BLaER1 treated with 17β-estradiol and CSF1 and Interleukin-3, amounts not matched to agents 10 nM and 100 nM (cell line): ENCODE measurements around the gene SYT10.

Experiments used
- H3K27ac ChIP-seq, 11 experiments: shearing (Covaris generic); formaldehyde crosslinking; 2 replicates each; pipeline ENCODE4 v1.8.1; 2022
- H3K27me3 ChIP-seq, 11 experiments: shearing (Covaris generic); formaldehyde crosslinking; 2 replicates each; pipeline ENCODE4 v1.8.1; 2022
- H3K36me3 ChIP-seq, 11 experiments: shearing (Covaris generic); formaldehyde crosslinking; 2 replicates each; pipeline ENCODE4 v1.8.1; 2022
- H3K4me1 ChIP-seq, 10 experiments: shearing (Covaris generic); formaldehyde crosslinking; 2 replicates each; pipeline ENCODE4 v1.8.1; 2022
- H3K4me2 ChIP-seq, 11 experiments: shearing (Covaris generic); formaldehyde crosslinking; 2 replicates each; pipeline ENCODE4 v1.8.1; 2022
- H3K4me3 ChIP-seq, 10 experiments: shearing (Covaris generic); formaldehyde crosslinking; 2 replicates each; pipeline ENCODE4 v1.8.1; 2022
- H3K9ac ChIP-seq, 11 experiments: shearing (Covaris generic); formaldehyde crosslinking; 2 replicates each; pipeline ENCODE4 v1.8.1; 2022
- H3K9me3 ChIP-seq, 11 experiments: shearing (Covaris generic); formaldehyde crosslinking; replicated peaks in 1 of 11; 2 replicates each; pipeline ENCODE4 v1.8.1; 2022
- H4K20me1 ChIP-seq, 11 experiments: shearing (Covaris generic); formaldehyde crosslinking; 2 replicates each; pipeline ENCODE4 v1.8.1; 2022
- Cebpa-rat ChIP-seq, 11 experiments: shearing (Covaris generic); IDR thresholded peaks; 2 replicates each; pipeline ENCODE4 v1.8.1; 2022

SYT10 gene

GRCh38 chr12:33439587-33440011, at the start of gene SYT10:
Gene SYT10, minus strand, starts transcription at chr12:33439819. Its CDS starts 297 bp downstream, at chr12:33439522.
- no peak for TF ChIP-seq Cebpa-rat (IDR thresholded peaks at IDR 0.05)
- H3K36me3 ChIP-seq: no peaks in the 10 kb centered on the region
- no peaks in the 10 kb centered on the region for H3K27me3 ChIP-seq
- H3K9ac ChIP-seq: no peak within 1 kb of the TSS
- H4K20me1 ChIP-seq: no peaks in the 10 kb centered on the region
- peaks cover 11 to 29% (median 27%) of the 10 kb centered on the region in 11 experiments for H3K9me3 ChIP-seq
- no peak within 1 kb of the TSS for H3K4me3 ChIP-seq
- H3K4me2 ChIP-seq: no peak within 1 kb of the TSS
- no peak within 1 kb of the TSS for H3K27ac ChIP-seq
- H3K4me1 ChIP-seq: peaks cover 0 to 21% (median 0%) of the 10 kb centered on the region in 10 experiments; a peak in 5 of 20 replicates

- Histone ChIP-seq H3K9me3 (peaks cover 7 to 11% (median 10%) of the 10 kb centered on the region in 11 experiments; a peak in 16 of 22 replicates), H3K4me2 (no peak overlapping the region), H3K4me1 (no peaks in the 10 kb centered on the region), H3K27ac (no peak overlapping the region), H3K9ac (no peak overlapping the region), H3K27me3 (no peaks in the 10 kb centered on the region), H3K4me3 (no peak overlapping the region), H4K20me1 (no peaks in the 10 kb centered on the region), H3K36me3 (no peaks in the 10 kb centered on the region)
- no peak for TF ChIP-seq Cebpa-rat (IDR thresholded peaks at IDR 0.05)
Observed at GRCh38 chr12:33488036-33488435, 48.4 kb upstream of the SYT10 start.

- Histone ChIP-seq H3K4me2 (no peak overlapping the region), H3K36me3 (no peaks in the 10 kb centered on the region), H3K27ac (no peak overlapping the region), H3K4me3 (no peak overlapping the region), H3K9ac (no peak overlapping the region), H3K4me1 (no peaks in the 10 kb centered on the region), H4K20me1 (no peaks in the 10 kb centered on the region), H3K27me3 (no peaks in the 10 kb centered on the region), H3K9me3 (no peaks in the 10 kb centered on the region)
- TF ChIP-seq Cebpa-rat (IDR thresholded peaks at IDR 0.05): no peak
Observed at GRCh38 chr12:33486058-33486457, 46.4 kb upstream of the SYT10 start.

GRCh38 chr12:33484161-33484560, 44.5 kb upstream of the SYT10 start:
- no peak for TF ChIP-seq Cebpa-rat (IDR thresholded peaks at IDR 0.05)
- Histone ChIP-seq H3K9me3 (no peaks in the 10 kb centered on the region), H3K27me3 (no peaks in the 10 kb centered on the region), H3K9ac (no peak overlapping the region), H3K27ac (no peak overlapping the region), H3K36me3 (no peaks in the 10 kb centered on the region), H3K4me3 (no peak overlapping the region), H3K4me1 (no peaks in the 10 kb centered on the region), H4K20me1 (no peaks in the 10 kb centered on the region), H3K4me2 (no peak overlapping the region)

- no peaks in the 10 kb centered on the region for H3K4me1 ChIP-seq
- no peak overlapping the region for H3K27ac ChIP-seq
- no peak for TF ChIP-seq Cebpa-rat (IDR thresholded peaks at IDR 0.05)
- no peaks in the 10 kb centered on the region for H4K20me1 ChIP-seq
- no peaks in the 10 kb centered on the region for H3K9me3 ChIP-seq
- H3K9ac ChIP-seq: no peak overlapping the region
- no peak overlapping the region for H3K4me3 ChIP-seq
- no peaks in the 10 kb centered on the region for H3K27me3 ChIP-seq
- H3K36me3 ChIP-seq: no peaks in the 10 kb centered on the region
- H3K4me2 ChIP-seq: no peak overlapping the region
Observed at GRCh38 chr12:33480366-33480765, 40.7 kb upstream of the SYT10 start.

GRCh38 chr12:33476058-33476457, 36.4 kb upstream of the SYT10 start:
- Histone ChIP-seq H3K4me2 (no peak overlapping the region), H3K4me1 (no peaks in the 10 kb centered on the region), H3K4me3 (no peak overlapping the region), H3K9ac (no peak overlapping the region), H3K36me3 (no peaks in the 10 kb centered on the region), H3K9me3 (no peaks in the 10 kb centered on the region), H3K27ac (no peak overlapping the region), H3K27me3 (no peaks in the 10 kb centered on the region), H4K20me1 (no peaks in the 10 kb centered on the region)
- TF ChIP-seq Cebpa-rat (IDR thresholded peaks at IDR 0.05): no peak

GRCh38 chr12:33472299-33472698, 32.7 kb upstream of the SYT10 start:
- Histone ChIP-seq H3K4me1 (no peaks in the 10 kb centered on the region), H3K9ac (no peak overlapping the region), H3K27me3 (no peaks in the 10 kb centered on the region), H4K20me1 (no peaks in the 10 kb centered on the region), H3K27ac (no peak overlapping the region), H3K4me3 (no peak overlapping the region), H3K9me3 (no peaks in the 10 kb centered on the region), H3K4me2 (no peak overlapping the region), H3K36me3 (no peaks in the 10 kb centered on the region)
- TF ChIP-seq Cebpa-rat (IDR thresholded peaks at IDR 0.05): no peak

- Histone ChIP-seq H3K27ac (no peak overlapping the region), H3K9ac (no peak overlapping the region), H4K20me1 (no peaks in the 10 kb centered on the region), H3K4me2 (no peak overlapping the region), H3K36me3 (no peaks in the 10 kb centered on the region), H3K4me3 (no peak overlapping the region), H3K27me3 (no peaks in the 10 kb centered on the region), H3K9me3 (no peaks in the 10 kb centered on the region), H3K4me1 (no peaks in the 10 kb centered on the region)
- TF ChIP-seq Cebpa-rat (IDR thresholded peaks at IDR 0.05): no peak
Observed at GRCh38 chr12:33455096-33455495, 15.5 kb upstream of the SYT10 start.

- H3K4me2 ChIP-seq: no peak overlapping the region
- no peak overlapping the region for H3K9ac ChIP-seq
- no peaks in the 10 kb centered on the region for H3K9me3 ChIP-seq
- no peaks in the 10 kb centered on the region for H3K4me1 ChIP-seq
- no peaks in the 10 kb centered on the region for H3K27me3 ChIP-seq
- H3K4me3 ChIP-seq: no peak overlapping the region
- TF ChIP-seq Cebpa-rat (IDR thresholded peaks at IDR 0.05): no peak
- no peaks in the 10 kb centered on the region for H3K36me3 ChIP-seq
- H4K20me1 ChIP-seq: no peaks in the 10 kb centered on the region
- no peak overlapping the region for H3K27ac ChIP-seq
Observed at GRCh38 chr12:33450480-33450879, 10.9 kb upstream of the SYT10 start.

GRCh38 chr12:33440477-33440876, 858 bp upstream of the SYT10 start:
- H3K9me3 ChIP-seq: peaks cover 11 to 29% (median 27%) of the 10 kb centered on the region in 11 experiments
- H3K4me1 ChIP-seq: peaks cover 0 to 21% (median 0%) of the 10 kb centered on the region in 10 experiments; a peak in 5 of 20 replicates
- H4K20me1 ChIP-seq: no peaks in the 10 kb centered on the region
- no peak overlapping the region for H3K9ac ChIP-seq
- H3K4me3 ChIP-seq: no peak overlapping the region
- no peaks in the 10 kb centered on the region for H3K36me3 ChIP-seq
- H3K27me3 ChIP-seq: no peaks in the 10 kb centered on the region
- no peak overlapping the region for H3K27ac ChIP-seq
- no peak for TF ChIP-seq Cebpa-rat (IDR thresholded peaks at IDR 0.05)
- no peak overlapping the region for H3K4me2 ChIP-seq
